A204.1 (cell line): ENCODE results near the gene C1R.

Experiments
- FAIRE-seq: peaks from 2 replicates; lab custom pipeline; 2012; peaks lifted over from hg19 to GRCh38; lab: Jason Lieb, UNC

C1R gene

DNA sequence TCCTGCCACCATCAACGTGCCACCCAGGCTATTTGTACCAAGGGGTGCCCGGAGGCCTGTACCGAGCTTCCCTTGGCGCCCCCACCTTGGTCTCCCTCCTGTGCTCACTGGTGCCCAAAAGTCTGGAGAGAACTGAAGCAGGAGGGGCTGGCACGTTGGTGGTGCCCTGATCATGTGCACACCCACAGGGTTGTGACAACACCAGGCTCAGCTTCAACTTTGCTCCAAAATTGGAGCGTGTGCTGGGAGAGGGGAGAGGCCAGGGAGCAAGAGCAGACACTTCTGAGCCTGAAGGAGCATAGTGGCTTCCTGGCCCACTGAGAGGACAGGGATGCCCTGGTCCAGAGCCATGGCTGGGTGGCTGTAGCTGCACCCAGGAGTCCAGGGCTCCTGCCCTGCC lies 60.9 kb downstream of the C1R start:
- FAIRE-seq: no peak
